Body of pancreas (tissue), 4 donors: ENCODE results near the gene KAT7. TPM values are rescaled to one million over a fixed set of nuclear protein-coding genes. Genes with fewer than 3 reads are reported as not detected.

Experiments
- ATAC-seq: fragments of 150-250 bp; one replicate; pipeline ENCODE4 v1.9.1; 2016
- DNase-seq, 4 donors: peaks; one replicate each; pipeline ENCODE4 v3.0.0-alpha.2; 2019
- H3K27ac ChIP-seq, 4 donors: fragments of 200-600 bp; sonication (generic); 1 replicate in 3 of 4; 2 replicates in 1 of 4; pipeline versions ENCODE4 v1.5.1 to v1.6.1; 2016 to 2019; ENCODE audit warnings: mild to moderate bottlenecking in 1 of 4, mixed read lengths in 1 of 4, moderate library complexity in 1 of 4
- H3K27me3 ChIP-seq, 2 donors: fragments of 200-600 bp; sonication (generic); one replicate each; pipeline ENCODE4 v1.6.0; 2016; ENCODE audit warnings: mild to moderate bottlenecking in 1 of 2
- H3K36me3 ChIP-seq, 2 donors: fragments of 200-600 bp; sonication (generic); replicated peaks in 1 of 2; 2 replicates each; pipeline ENCODE4 v1.5.1; 2016; ENCODE audit warnings: low read depth in 2 of 2; ENCODE audit not compliant: insufficient read depth in 1 of 2
- H3K4me1 ChIP-seq: fragments of 200-600 bp; sonication (generic); one replicate; pipeline ENCODE4 v1.6.0; 2016
- H3K4me3 ChIP-seq, 2 donors: fragments of 200-600 bp; sonication (generic); 1 replicate in 1 of 2; 2 replicates in 1 of 2; pipeline ENCODE4 v1.5.1; 2016 to 2019
- H3K9me3 ChIP-seq, 3 donors: fragments of 200-600 bp; sonication (generic); 1 replicate in 2 of 3; 2 replicates in 1 of 3; pipeline ENCODE4 v1.5.1; 2016
- CTCF ChIP-seq, 7 experiments: fragments of 450-650 bp in 4 of 7; fragments of 200-600 bp in 3 of 7; sonication (generic) in 3 of 7; IDR thresholded peaks; one replicate each; pipeline ENCODE4 v1.5.1; 2016 to 2019; ENCODE audit warnings: antibody characterized with exemption in 7 of 7
- POLR2A ChIP-seq, 3 donors: fragments of 450-650 bp; IDR thresholded peaks; one replicate each; pipeline ENCODE4 v1.6.1; 2016; ENCODE audit warnings: antibody characterized with exemption in 3 of 3, mild to moderate bottlenecking in 2 of 3
- WGBS, 2 donors: methylation state at CpG; one replicate each; pipeline ENCODE4 v1.1.5; 2017; 5-methylcytosine and 5-hydroxymethylcytosine counted together
- intact Hi-C: fragments of 100-400 bp; cut with DNase I; formaldehyde crosslinking; loops from one replicate; pipeline ENCODE4 v1.15.1; 2023
- total RNA-seq, 2 donors: library from RNA; depleted of rRNA; stranded (reverse); fragments of >200 nt; gene quantifications; one replicate each; pipeline ENCODE4 v1.1.0, GENCODE V29; 2016

Gene KAT7
- total RNA-seq, 2 donors from 2014 or later, result 7.3 to 16.5 TPM

GRCh38 chr17:49846938-49847712, 58.6 kb downstream of the KAT7 start:
- intact Hi-C loops, result no loop called here
- WGBS, 2 donors, result 77 to 79% methylated on average over 7 to 9 of the region's 9 CpGs
- TF ChIP-seq POLR2A (IDR thresholded peaks at IDR 0.05) (no peak), CTCF (IDR thresholded peaks at IDR 0.05) (no peak)

GRCh38 chr17:49848019-49848473, 59.6 kb downstream of the KAT7 start, which contains the start of gene TAC4:
TAC4 (minus strand) TSS chr17:49848069; CDS start chr17:49848017, 52 bp downstream.
- ATAC-seq (no peak), DNase-seq (no peak)
- TF ChIP-seq CTCF (IDR thresholded peaks at IDR 0.05) (no peak), POLR2A (IDR thresholded peaks at IDR 0.05) (no peak)
- Histone ChIP-seq H3K36me3 (no peaks in the 10 kb centered on the region), H3K27me3 (no peaks in the 10 kb centered on the region), H3K27ac (no peak within 1 kb of the TSS), H3K9me3 (no peaks in the 10 kb centered on the region), H3K4me1 (peaks cover 14% of the 10 kb centered on the region), H3K4me3 (no peak within 1 kb of the TSS)
- intact Hi-C loops, result no loop called here

More at GRCh38 chr17:49846938-49847712, 58.6 kb downstream of the KAT7 start:
- Histone ChIP-seq H3K27ac (no peak overlapping the region), H3K36me3 (no peaks in the 10 kb centered on the region), H3K4me3 (no peak overlapping the region), H3K4me1 (peaks cover 14% of the 10 kb centered on the region), H3K27me3 (no peaks in the 10 kb centered on the region), H3K9me3 (no peaks in the 10 kb centered on the region)
- ATAC-seq (no peak), DNase-seq (no peak)

- no peak overlapping the region for H3K27ac ChIP-seq
- intact Hi-C loops, result no loop called here
- H3K4me1 ChIP-seq, result peaks cover 14% of the 10 kb centered on the region
- 81 to 82% methylated on average over 5 of the region's 5 CpGs for WGBS, 2 donors
- no peak for ATAC-seq
- DNase-seq, result no peak
- no peak overlapping the region for H3K4me3 ChIP-seq
- no peaks in the 10 kb centered on the region for H3K9me3 ChIP-seq
- no peaks in the 10 kb centered on the region for H3K27me3 ChIP-seq
- no peak for TF ChIP-seq CTCF (IDR thresholded peaks at IDR 0.05)
- no peak for TF ChIP-seq POLR2A (IDR thresholded peaks at IDR 0.05)
- H3K36me3 ChIP-seq, result no peaks in the 10 kb centered on the region
Measured at GRCh38 chr17:49848739-49849138, 60.3 kb downstream of the KAT7 start.

- H3K4me3 ChIP-seq, result no peak overlapping the region
- TF ChIP-seq CTCF (IDR thresholded peaks at IDR 0.05), result no peak
- no peak for TF ChIP-seq POLR2A (IDR thresholded peaks at IDR 0.05)
- no peaks in the 10 kb centered on the region for H3K36me3 ChIP-seq
- no peaks in the 10 kb centered on the region for H3K9me3 ChIP-seq
- WGBS, 2 donors, result 74 to 82% methylated on average over 4 to 5 of the region's 5 CpGs
- H3K4me1 ChIP-seq, result peaks cover 14% of the 10 kb centered on the region
- ATAC-seq (no peak), DNase-seq (no peak)
- no peak overlapping the region for H3K27ac ChIP-seq
- intact Hi-C loops, result no loop called here
- no peaks in the 10 kb centered on the region for H3K27me3 ChIP-seq
Measured at GRCh38 chr17:49850218-49850610, 61.7 kb downstream of the KAT7 start.
